K562 (cell line): Measurements from ENCODE around the gene KCNH2. TPM values are rescaled to one million over a fixed set of nuclear protein-coding genes. Genes with fewer than 3 reads are reported as not detected.

Experiments used
- BHLHE40 ChIP-seq: IDR thresholded peaks from 2 replicates; pipeline ENCODE4 v1.6.1; 2011; ENCODE audit warnings: low read length, improper control_type of control experiment
- CEBPG ChIP-seq, 3 experiments: fragments of 200-800 bp in 1 of 3; sonication (Bioruptor generic) in 1 of 3; sonication (generic) in 1 of 3; formaldehyde crosslinking in 1 of 3; IDR thresholded peaks in 2 of 3; conservative IDR thresholded peaks in 1 of 3; 2 replicates each; pipeline versions ENCODE4 v1.6.1 to v1.8.0; 2016 to 2022; ENCODE audit warnings: missing compliant biosample characterization in 2 of 3, missing genetic modification characterization in 2 of 3, mild to moderate bottlenecking in 1 of 3, missing genetic modification reagents in 1 of 3
- DPF2 ChIP-seq: fragments of 450-650 bp; IDR thresholded peaks from 2 replicates; pipeline ENCODE4 v1.6.1; 2016
- EP300 ChIP-seq: IDR thresholded peaks from 2 replicates; pipeline ENCODE4 v1.6.1; 2012; ENCODE audit warnings: low read length, improper control_type of control experiment
- FOXA3 ChIP-seq, 2 experiments: fragments of 450-650 bp in 1 of 2; sonication (generic) in 1 of 2; formaldehyde crosslinking; IDR thresholded peaks in 1 of 2; conservative IDR thresholded peaks in 1 of 2; 2 replicates each; pipeline versions ENCODE4 v1.4.0 to v1.8.0; 2020 to 2022; ENCODE audit warnings: mild to moderate bottlenecking in 2 of 2, missing genetic modification reagents in 1 of 2
- HDAC2 ChIP-seq: fragments of 450-650 bp; IDR thresholded peaks from 2 replicates; pipeline ENCODE4 v1.6.1; 2016; ENCODE audit warnings: mild to moderate bottlenecking
- HMG20A ChIP-seq: fragments of 450-650 bp; formaldehyde crosslinking; conservative IDR thresholded peaks from 2 replicates; pipeline ENCODE4 v1.4.0; 2020; ENCODE audit warnings: mild to moderate bottlenecking, mixed read lengths
- JUNB ChIP-seq: fragments of 450-650 bp; formaldehyde crosslinking; conservative IDR thresholded peaks from 2 replicates; pipeline ENCODE4 v1.4.0; 2020; ENCODE audit warnings: mild to moderate bottlenecking
- JUND ChIP-seq, 2 experiments: IDR thresholded peaks; 2 replicates in 1 of 2; 3 replicates in 1 of 2; pipeline ENCODE4 v1.6.1; 2011; ENCODE audit warnings: borderline replicate concordance in 2 of 2, low read depth in 2 of 2, low read length in 2 of 2, improper control_type of control experiment in 1 of 2, missing biosample characterization in 1 of 2, missing genetic modification characterization in 1 of 2, missing genetic modification reagents in 1 of 2
- MXI1 ChIP-seq: IDR thresholded peaks from 2 replicates; pipeline ENCODE4 v1.6.1; 2011; ENCODE audit warnings: low read depth, mild to moderate bottlenecking, improper control_type of control experiment, low read length
- POLR2B ChIP-seq: fragments of 450-650 bp; IDR thresholded peaks from 2 replicates; pipeline ENCODE4 v1.6.1; 2018; ENCODE audit warnings: low read depth; ENCODE audit not compliant: partially characterized antibody
- RBM17 ChIP-seq: fragments of 200-400 bp; formaldehyde crosslinking; IDR thresholded peaks from 2 replicates; pipeline ENCODE4 v1.6.1; 2017; ENCODE audit warnings: low read depth, mild to moderate bottlenecking, low read length, borderline replicate concordance
- SRF ChIP-seq, 2 experiments: fragments of 250-450, 450-650 bp in 1 of 2; sonication (Bioruptor Pico) in 1 of 2; sonication (generic) in 1 of 2; formaldehyde crosslinking; IDR thresholded peaks; 2 replicates each; pipeline versions ENCODE4 v1.5.0 to v1.5.1; 2020 to 2022; ENCODE audit warnings: mild to moderate bottlenecking in 1 of 2, missing genetic modification reagents in 1 of 2
- ZNF134 ChIP-seq: fragments of 250-450 bp; sonication (Bioruptor Pico); conservative IDR thresholded peaks from 2 replicates; pipeline ENCODE4 v1.4.0; 2020
- polyA plus RNA-seq, 8 experiments: library from polyadenylated mRNA; depleted of rRNA in 4 of 8; stranded (reverse) in 5 of 8; unstranded in 3 of 8; fragments of >200 nt; fragmentation: Nextera tagmentation in 2 of 8; fragmentation: Illumina TruSeq in 1 of 8; extraction: Ambion mirVana in 2 of 8; extraction: Trizol in 1 of 8; gene quantifications; 2 replicates each; pipeline versions ENCODE4 v1.2.1 to v1.2.3, GENCODE V29; 2011 to 2014; ENCODE audit warnings: inconsistent platforms in 1 of 8, missing spikeins in 1 of 8
- total RNA-seq, 7 experiments: library from RNA; depleted of rRNA in 6 of 7; stranded (reverse); fragments of >200 nt in 6 of 7; fragmentation: Illumina TruSeq in 2 of 7; extraction: Trizol in 2 of 7; gene quantifications; 2 replicates each; pipeline versions ENCODE4 v1.2.1 to v1.2.3, GENCODE V29; 2011 to 2021; ENCODE audit warnings: low replicate concordance in 1 of 7
- TF ChIP-seq, protein P1 (sequence below): fragments of 450-650 bp; IDR thresholded peaks from 2 replicates; pipeline ENCODE4 v1.6.1; 2016
- TF ChIP-seq, protein P2 (sequence below), 3 experiments: IDR thresholded peaks in 2 of 3; conservative IDR thresholded peaks in 1 of 3; 2 replicates each; pipeline ENCODE4 v1.5.1; 2011 to 2012; ENCODE audit warnings: low read length in 3 of 3, mild to moderate bottlenecking in 3 of 3, control low read depth in 2 of 3, improper control_type of control experiment in 1 of 3, inconsistent platforms in 1 of 3, low read depth in 1 of 3, mixed read lengths in 1 of 3, moderate library complexity in 1 of 3; ENCODE audit not compliant: insufficient read depth in 2 of 3
- TF ChIP-seq, protein P3 (sequence below): fragments of 250-450 bp; sonication (Bioruptor Pico); IDR thresholded peaks from 2 replicates; pipeline ENCODE4 v1.4.0; 2020; ENCODE audit warnings: mild to moderate bottlenecking, moderate library complexity, borderline replicate concordance
- TF ChIP-seq, protein P4 (sequence below): fragments of 200-800 bp; sonication (Bioruptor generic); IDR thresholded peaks from 2 replicates; pipeline ENCODE4 v1.6.1; 2017; ENCODE audit warnings: missing genetic modification characterization, missing compliant biosample characterization
- TF ChIP-seq, protein P5 (sequence below): fragments of 250-450 bp; sonication (Bioruptor Pico); IDR thresholded peaks from 2 replicates; pipeline ENCODE4 v1.4.0; 2020; ENCODE audit warnings: mild to moderate bottlenecking

KCNH2 gene
- total and polyA plus RNA-seq, 9 of the 15 experiments (the other 6 are each of a cell fraction or from before 2014, with no cell fraction given): 18.1 to 368 (median 218) TPM

DNA sequence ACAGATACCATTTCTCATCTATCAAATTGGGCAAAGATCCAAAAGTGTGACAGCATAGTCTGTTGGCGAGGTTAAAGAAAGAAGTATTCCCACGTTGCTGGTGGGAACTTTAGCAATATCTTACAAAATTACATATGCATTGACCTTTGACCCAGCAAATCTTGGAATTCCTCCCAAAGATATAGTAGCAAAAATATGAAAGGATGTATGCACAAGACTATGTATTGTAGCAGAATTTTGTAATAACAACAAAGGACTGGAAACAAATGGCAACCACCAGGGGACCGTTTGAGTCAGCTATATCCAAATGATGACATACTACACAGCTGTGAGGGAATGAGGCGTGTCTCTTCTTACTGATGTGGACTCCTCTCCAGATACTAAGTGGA lies 50.2 kb downstream of the KCNH2 start (continued):
- TF ChIP-seq, protein P1, sequence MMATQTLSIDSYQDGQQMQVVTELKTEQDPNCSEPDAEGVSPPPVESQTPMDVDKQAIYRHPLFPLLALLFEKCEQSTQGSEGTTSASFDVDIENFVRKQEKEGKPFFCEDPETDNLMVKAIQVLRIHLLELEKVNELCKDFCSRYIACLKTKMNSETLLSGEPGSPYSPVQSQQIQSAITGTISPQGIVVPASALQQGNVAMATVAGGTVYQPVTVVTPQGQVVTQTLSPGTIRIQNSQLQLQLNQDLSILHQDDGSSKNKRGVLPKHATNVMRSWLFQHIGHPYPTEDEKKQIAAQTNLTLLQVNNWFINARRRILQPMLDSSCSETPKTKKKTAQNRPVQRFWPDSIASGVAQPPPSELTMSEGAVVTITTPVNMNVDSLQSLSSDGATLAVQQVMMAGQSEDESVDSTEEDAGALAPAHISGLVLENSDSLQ: no peak
- TF ChIP-seq, protein P2, sequence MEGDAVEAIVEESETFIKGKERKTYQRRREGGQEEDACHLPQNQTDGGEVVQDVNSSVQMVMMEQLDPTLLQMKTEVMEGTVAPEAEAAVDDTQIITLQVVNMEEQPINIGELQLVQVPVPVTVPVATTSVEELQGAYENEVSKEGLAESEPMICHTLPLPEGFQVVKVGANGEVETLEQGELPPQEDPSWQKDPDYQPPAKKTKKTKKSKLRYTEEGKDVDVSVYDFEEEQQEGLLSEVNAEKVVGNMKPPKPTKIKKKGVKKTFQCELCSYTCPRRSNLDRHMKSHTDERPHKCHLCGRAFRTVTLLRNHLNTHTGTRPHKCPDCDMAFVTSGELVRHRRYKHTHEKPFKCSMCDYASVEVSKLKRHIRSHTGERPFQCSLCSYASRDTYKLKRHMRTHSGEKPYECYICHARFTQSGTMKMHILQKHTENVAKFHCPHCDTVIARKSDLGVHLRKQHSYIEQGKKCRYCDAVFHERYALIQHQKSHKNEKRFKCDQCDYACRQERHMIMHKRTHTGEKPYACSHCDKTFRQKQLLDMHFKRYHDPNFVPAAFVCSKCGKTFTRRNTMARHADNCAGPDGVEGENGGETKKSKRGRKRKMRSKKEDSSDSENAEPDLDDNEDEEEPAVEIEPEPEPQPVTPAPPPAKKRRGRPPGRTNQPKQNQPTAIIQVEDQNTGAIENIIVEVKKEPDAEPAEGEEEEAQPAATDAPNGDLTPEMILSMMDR (IDR thresholded peaks at IDR 0.05 in 2 of 3, conservative IDR thresholded peaks at IDR 0.05 in 1 of 3; ENCODE audit: insufficient read depth in 2 of 3, low read depth in 1 of 3, low read length in 3 of 3): peak; percentile 36 to 58 (median 52); a peak in 4 of 6 replicates
- no peak for TF ChIP-seq HDAC2
- TF ChIP-seq, protein P3, sequence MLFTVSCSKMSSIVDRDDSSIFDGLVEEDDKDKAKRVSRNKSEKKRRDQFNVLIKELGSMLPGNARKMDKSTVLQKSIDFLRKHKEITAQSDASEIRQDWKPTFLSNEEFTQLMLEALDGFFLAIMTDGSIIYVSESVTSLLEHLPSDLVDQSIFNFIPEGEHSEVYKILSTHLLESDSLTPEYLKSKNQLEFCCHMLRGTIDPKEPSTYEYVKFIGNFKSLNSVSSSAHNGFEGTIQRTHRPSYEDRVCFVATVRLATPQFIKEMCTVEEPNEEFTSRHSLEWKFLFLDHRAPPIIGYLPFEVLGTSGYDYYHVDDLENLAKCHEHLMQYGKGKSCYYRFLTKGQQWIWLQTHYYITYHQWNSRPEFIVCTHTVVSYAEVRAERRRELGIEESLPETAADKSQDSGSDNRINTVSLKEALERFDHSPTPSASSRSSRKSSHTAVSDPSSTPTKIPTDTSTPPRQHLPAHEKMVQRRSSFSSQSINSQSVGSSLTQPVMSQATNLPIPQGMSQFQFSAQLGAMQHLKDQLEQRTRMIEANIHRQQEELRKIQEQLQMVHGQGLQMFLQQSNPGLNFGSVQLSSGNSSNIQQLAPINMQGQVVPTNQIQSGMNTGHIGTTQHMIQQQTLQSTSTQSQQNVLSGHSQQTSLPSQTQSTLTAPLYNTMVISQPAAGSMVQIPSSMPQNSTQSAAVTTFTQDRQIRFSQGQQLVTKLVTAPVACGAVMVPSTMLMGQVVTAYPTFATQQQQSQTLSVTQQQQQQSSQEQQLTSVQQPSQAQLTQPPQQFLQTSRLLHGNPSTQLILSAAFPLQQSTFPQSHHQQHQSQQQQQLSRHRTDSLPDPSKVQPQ (CRISPR knock-in tag): no peak
- no peak for TF ChIP-seq POLR2B
- TF ChIP-seq MXI1: no peak
- TF ChIP-seq, protein P4, sequence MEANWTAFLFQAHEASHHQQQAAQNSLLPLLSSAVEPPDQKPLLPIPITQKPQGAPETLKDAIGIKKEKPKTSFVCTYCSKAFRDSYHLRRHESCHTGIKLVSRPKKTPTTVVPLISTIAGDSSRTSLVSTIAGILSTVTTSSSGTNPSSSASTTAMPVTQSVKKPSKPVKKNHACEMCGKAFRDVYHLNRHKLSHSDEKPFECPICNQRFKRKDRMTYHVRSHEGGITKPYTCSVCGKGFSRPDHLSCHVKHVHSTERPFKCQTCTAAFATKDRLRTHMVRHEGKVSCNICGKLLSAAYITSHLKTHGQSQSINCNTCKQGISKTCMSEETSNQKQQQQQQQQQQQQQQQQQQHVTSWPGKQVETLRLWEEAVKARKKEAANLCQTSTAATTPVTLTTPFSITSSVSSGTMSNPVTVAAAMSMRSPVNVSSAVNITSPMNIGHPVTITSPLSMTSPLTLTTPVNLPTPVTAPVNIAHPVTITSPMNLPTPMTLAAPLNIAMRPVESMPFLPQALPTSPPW (CRISPR knock-in tag): 0 out of 2 replicates have a peak, but pooled peaks have one; percentile 7
- TF ChIP-seq, protein P5, sequence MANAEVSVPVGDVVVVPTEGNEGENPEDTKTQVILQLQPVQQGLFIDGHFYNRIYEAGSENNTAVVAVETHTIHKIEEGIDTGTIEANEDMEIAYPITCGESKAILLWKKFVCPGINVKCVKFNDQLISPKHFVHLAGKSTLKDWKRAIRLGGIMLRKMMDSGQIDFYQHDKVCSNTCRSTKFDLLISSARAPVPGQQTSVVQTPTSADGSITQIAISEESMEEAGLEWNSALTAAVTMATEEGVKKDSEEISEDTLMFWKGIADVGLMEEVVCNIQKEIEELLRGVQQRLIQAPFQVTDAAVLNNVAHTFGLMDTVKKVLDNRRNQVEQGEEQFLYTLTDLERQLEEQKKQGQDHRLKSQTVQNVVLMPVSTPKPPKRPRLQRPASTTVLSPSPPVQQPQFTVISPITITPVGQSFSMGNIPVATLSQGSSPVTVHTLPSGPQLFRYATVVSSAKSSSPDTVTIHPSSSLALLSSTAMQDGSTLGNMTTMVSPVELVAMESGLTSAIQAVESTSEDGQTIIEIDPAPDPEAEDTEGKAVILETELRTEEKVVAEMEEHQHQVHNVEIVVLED (CRISPR knock-in tag): no peak
- TF ChIP-seq RBM17: no peak
- no peak for TF ChIP-seq BHLHE40
- TF ChIP-seq JUND (IDR thresholded peaks at IDR 0.05; ENCODE audit: borderline replicate concordance, low read depth, low read length): peak; percentile 91
- TF ChIP-seq JUND (tag; IDR thresholded peaks at IDR 0.05; ENCODE audit: borderline replicate concordance, low read depth, low read length): peak; percentile 91
- TF ChIP-seq HMG20A: no peak
- peak; percentile 50; the same call in 1 of the 2 replicates for TF ChIP-seq DPF2
- TF ChIP-seq FOXA3 (CRISPR knock-in tag; conservative IDR thresholded peaks at IDR 0.05 in 1 of 2, IDR thresholded peaks at IDR 0.05 in 1 of 2): no peak
- TF ChIP-seq EP300: no peak
- TF ChIP-seq CEBPG (CRISPR knock-in tag; IDR thresholded peaks at IDR 0.05): peak; percentile 76
- TF ChIP-seq CEBPG (tag; conservative IDR thresholded peaks at IDR 0.05 in 1 of 2, IDR thresholded peaks at IDR 0.05 in 1 of 2): peak; percentile 59 to 85
- TF ChIP-seq SRF (CRISPR knock-in tag; IDR thresholded peaks at IDR 0.05): 0 out of 4 replicates have a peak, but pooled peaks of 1 of the 2 experiments have one; percentile 10
- TF ChIP-seq JUNB (CRISPR knock-in tag): no peak
- no peak for TF ChIP-seq ZNF134 (CRISPR knock-in tag)
